ENCODE results near the gene EVC2.

The EVC2 gene

GRCh38 chr4:5660185-5660584 lies 48.2 kb downstream of the EVC2 start:
- no peak for DNase-seq

- DNase-seq, result no peak
These were observed 49.4 kb downstream of the EVC2 start for GRCh38 chr4:5658974-5659373.

- DNase-seq, result no peak
These were observed 51.9 kb downstream of the EVC2 start for GRCh38 chr4:5656415-5656814.

GRCh38 chr4:5654791-5655190 lies 53.6 kb downstream of the EVC2 start:
- no peak for DNase-seq

- no peak for DNase-seq
These were observed 57.3 kb downstream of the EVC2 start for GRCh38 chr4:5651089-5651488.

- DNase-seq, result no peak
These were observed 58.3 kb downstream of the EVC2 start for GRCh38 chr4:5650040-5650439.

GRCh38 chr4:5647351-5647750 lies 61.0 kb downstream of the EVC2 start:
- no peak for DNase-seq

GRCh38 chr4:5640096-5640495 lies 68.3 kb downstream of the EVC2 start:
- no peak for DNase-seq

GRCh38 chr4:5639556-5639955 lies 68.8 kb downstream of the EVC2 start:
- no peak for DNase-seq

GRCh38 chr4:5638976-5639375 lies 69.4 kb downstream of the EVC2 start:
- no peak for DNase-seq

GRCh38 chr4:5638316-5638715 lies 70.0 kb downstream of the EVC2 start:
- no peak for DNase-seq

- no peak for DNase-seq
These were observed 71.3 kb downstream of the EVC2 start for GRCh38 chr4:5636766-5637670.

- DNase-seq, result no peak
These were observed 72.5 kb downstream of the EVC2 start for GRCh38 chr4:5635826-5636195.

- DNase-seq, result no peak
These were observed 75.8 kb downstream of the EVC2 start for GRCh38 chr4:5632571-5632970.

- DNase-seq, result no peak
These were observed 76.3 kb downstream of the EVC2 start for GRCh38 chr4:5632066-5632440.

- DNase-seq, result no peak
These were observed 76.8 kb downstream of the EVC2 start for GRCh38 chr4:5631352-5632065.

- DNase-seq, result no peak
These were observed 77.6 kb downstream of the EVC2 start for GRCh38 chr4:5630762-5631161.

- DNase-seq, result no peak
These were observed 78.8 kb downstream of the EVC2 start for GRCh38 chr4:5629542-5629941.

GRCh38 chr4:5626913-5627312 lies 81.4 kb downstream of the EVC2 start:
- DNase-seq, result no peak

- no peak for DNase-seq
These were observed 85.8 kb downstream of the EVC2 start for GRCh38 chr4:5622596-5622995.

- no peak for DNase-seq
These were observed 88.3 kb downstream of the EVC2 start for GRCh38 chr4:5619913-5620625.

GRCh38 chr4:5618051-5618960 lies 90.1 kb downstream of the EVC2 start:
- no peak for DNase-seq
